DMS153 treated with DMSO at 0.1 percent for 48 hours (cell line): ENCODE data around the gene FIZ1.
"Not testable (repeated sequence)": the region's sequence is repeated elsewhere in the genome, so short reads cannot be mapped to it uniquely, and the experiment has no call there.

Source experiments
- DNase-seq: peaks from one replicate; lab custom pipeline; 2025; ENCODE audit not compliant: unreplicated experiment; lab: John Stamatoyannopoulos, UW

FIZ1 gene

GRCh38 chr19:55596304-55596703 lies 3.0 kb downstream of the FIZ1 start:
- DNase-seq, result no peak

- DNase-seq, result no peak
These were observed 4.2 kb downstream of the FIZ1 start for GRCh38 chr19:55594996-55595545.

GRCh38 chr19:55593096-55593772 lies 6.1 kb downstream of the FIZ1 start:
- no peak for DNase-seq

- DNase-seq, result no peak
These were observed 6.8 kb downstream of the FIZ1 start for GRCh38 chr19:55592391-55593090.

- no peak for DNase-seq
These were observed 7.8 kb downstream of the FIZ1 start for GRCh38 chr19:55591555-55591954.

GRCh38 chr19:55590617-55591016 lies 8.7 kb downstream of the FIZ1 start:
- DNase-seq, result no peak

GRCh38 chr19:55590109-55590508 lies 9.2 kb downstream of the FIZ1 start:
- DNase-seq, result no peak

GRCh38 chr19:55588738-55589137 lies 10.6 kb downstream of the FIZ1 start:
- no peak for DNase-seq

GRCh38 chr19:55586976-55587668 lies 12.2 kb downstream of the FIZ1 start:
- peak; percentile 96 for DNase-seq

GRCh38 chr19:55585658-55586339 lies 13.5 kb downstream of the FIZ1 start:
- DNase-seq, result peak; percentile 71

- DNase-seq, result no peak
These were observed 14.4 kb downstream of the FIZ1 start for GRCh38 chr19:55584871-55585270.

- DNase-seq, result not testable (repeated sequence)
These were observed 15.4 kb downstream of the FIZ1 start for GRCh38 chr19:55583897-55584296.

GRCh38 chr19:55582284-55582683 lies 17.0 kb downstream of the FIZ1 start:
- not testable (repeated sequence) for DNase-seq

GRCh38 chr19:55581823-55582223 lies 17.5 kb downstream of the FIZ1 start:
- DNase-seq, result no peak

- DNase-seq, result no peak
These were observed 18.0 kb downstream of the FIZ1 start for GRCh38 chr19:55581145-55581822.

GRCh38 chr19:55580628-55581144 lies 18.6 kb downstream of the FIZ1 start, which contains the start of gene ZNF579:
Gene ZNF579, minus strand, starts transcription at chr19:55580848. Its CDS starts 1,209 bp downstream, at chr19:55579639.
- DNase-seq, result peak; percentile 70

- DNase-seq, result no peak
These were observed 19.3 kb downstream of the FIZ1 start for GRCh38 chr19:55579766-55580621.

- no peak for DNase-seq
These were observed 20.3 kb downstream of the FIZ1 start for GRCh38 chr19:55578761-55579747.
